Mononuclear cell (primary cell): ENCODE data around the gene FAM234B. TPM values are rescaled to one million over a fixed set of nuclear protein-coding genes. Genes with fewer than 3 reads are reported as not detected.
"Not testable (repeated sequence)": the region's sequence is repeated elsewhere in the genome, so short reads cannot be mapped to it uniquely, and the experiment has no call there.

ENCODE experiments used
- H3K27me3 ChIP-seq: 2 replicates; pipeline ENCODE4 v1.6.0; 2011; ENCODE audit warnings: low read length, control low read depth; ENCODE audit not compliant: insufficient read depth
- H3K4me1 ChIP-seq: 2 replicates; pipeline ENCODE4 v1.5.1; 2011; ENCODE audit warnings: mild to moderate bottlenecking, low read length, control low read depth; ENCODE audit not compliant: insufficient read depth
- H3K4me3 ChIP-seq: 2 replicates; pipeline ENCODE4 v1.5.1; 2011; ENCODE audit warnings: mild to moderate bottlenecking, low read length, moderate library complexity
- H3K9me3 ChIP-seq: 2 replicates; pipeline ENCODE4 v1.5.1; 2011; ENCODE audit warnings: low read depth, mild to moderate bottlenecking, control low read depth, low read length
- total RNA-seq: library from RNA; depleted of rRNA; stranded (reverse); fragments of >200 nt; gene quantifications from one replicate; pipeline ENCODE4 v1.2.3, GENCODE V29; 2012

FAM234B gene
- total RNA-seq, 1 donor: 3.9 TPM

DNA sequence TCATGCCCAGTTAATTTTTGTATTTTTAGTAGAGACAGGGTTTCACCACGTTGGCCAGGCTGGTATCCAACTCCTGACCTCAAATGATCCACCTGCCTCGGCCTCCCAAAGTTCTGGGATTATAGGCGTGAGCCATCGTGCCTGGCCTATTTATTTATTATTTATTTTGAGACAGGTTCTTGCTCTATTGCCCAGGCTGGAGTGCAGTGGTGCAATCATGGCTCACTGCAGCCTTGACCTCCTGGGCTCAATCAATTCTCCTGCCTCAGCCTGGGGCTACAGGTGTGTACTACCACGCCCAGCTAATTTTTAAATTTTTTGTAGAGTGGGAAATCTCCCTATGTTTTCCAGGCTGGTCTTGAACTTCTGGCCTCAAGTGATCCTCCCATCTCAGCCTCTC, 8.8 kb upstream of the FAM234B start:
- not testable (repeated sequence) for H3K9me3 ChIP-seq, H3K4me1 ChIP-seq, H3K4me3 ChIP-seq, H3K27me3 ChIP-seq

DNA sequence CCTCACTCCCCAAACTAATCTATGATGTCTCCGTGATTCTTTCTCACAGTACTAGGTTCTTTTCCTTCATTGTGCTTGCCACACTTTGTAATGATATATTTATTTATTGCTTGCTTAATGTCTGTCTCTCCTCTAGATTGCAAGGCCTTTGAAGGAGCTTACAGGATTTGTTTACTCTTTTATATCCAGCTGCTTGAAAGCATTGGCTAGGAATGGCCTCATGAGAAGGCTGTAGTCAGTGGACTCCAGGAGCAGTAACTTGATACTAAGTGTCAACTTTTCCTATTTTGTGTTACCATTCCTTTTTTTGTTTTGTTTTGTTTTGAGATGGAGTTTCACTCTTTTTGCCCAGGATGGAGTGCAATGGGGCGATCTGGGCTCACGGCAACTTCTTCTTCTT, 7.3 kb upstream of the FAM234B start:
- H3K9me3 ChIP-seq: no peaks in the 10 kb centered on the region
- no peaks in the 10 kb centered on the region for H3K27me3 ChIP-seq
- no peaks in the 10 kb centered on the region for H3K4me1 ChIP-seq
- no peak overlapping the region for H3K4me3 ChIP-seq

DNA sequence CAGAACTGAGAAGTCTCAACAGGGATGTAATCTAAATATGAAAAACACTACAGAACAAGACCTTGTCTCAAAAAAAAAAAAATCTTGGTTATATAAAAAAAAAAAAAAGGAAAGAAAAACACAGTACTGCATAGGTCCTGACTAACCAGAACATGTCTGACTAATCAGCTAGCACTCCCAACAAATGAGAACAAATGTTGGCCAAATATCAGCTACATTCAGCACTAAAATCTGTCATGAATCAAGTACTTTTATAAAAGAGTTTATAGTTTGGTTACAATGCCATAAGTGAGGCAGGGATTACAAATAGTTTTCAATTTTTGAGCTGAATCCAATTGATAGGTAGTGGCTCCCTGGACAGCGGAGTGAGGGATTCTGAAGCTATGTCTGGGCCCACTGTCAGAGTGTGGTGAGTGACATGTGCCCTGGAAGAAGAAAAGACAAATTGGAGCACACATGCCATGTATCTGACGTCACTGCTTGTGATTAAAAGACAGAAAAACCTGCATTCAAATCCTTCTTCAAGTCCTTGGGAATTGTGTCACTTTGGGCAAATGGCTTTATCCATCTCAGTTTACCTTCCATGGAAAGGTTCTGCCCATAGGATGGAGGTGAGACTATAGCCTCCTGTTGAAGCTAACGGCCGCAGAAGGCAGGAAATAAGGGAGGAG, 5.6 kb upstream of the FAM234B start:
- Histone ChIP-seq H3K4me3 (no peak overlapping the region), H3K27me3 (no peaks in the 10 kb centered on the region), H3K9me3 (no peaks in the 10 kb centered on the region), H3K4me1 (peaks cover under 1% of the 10 kb centered on the region)

DNA sequence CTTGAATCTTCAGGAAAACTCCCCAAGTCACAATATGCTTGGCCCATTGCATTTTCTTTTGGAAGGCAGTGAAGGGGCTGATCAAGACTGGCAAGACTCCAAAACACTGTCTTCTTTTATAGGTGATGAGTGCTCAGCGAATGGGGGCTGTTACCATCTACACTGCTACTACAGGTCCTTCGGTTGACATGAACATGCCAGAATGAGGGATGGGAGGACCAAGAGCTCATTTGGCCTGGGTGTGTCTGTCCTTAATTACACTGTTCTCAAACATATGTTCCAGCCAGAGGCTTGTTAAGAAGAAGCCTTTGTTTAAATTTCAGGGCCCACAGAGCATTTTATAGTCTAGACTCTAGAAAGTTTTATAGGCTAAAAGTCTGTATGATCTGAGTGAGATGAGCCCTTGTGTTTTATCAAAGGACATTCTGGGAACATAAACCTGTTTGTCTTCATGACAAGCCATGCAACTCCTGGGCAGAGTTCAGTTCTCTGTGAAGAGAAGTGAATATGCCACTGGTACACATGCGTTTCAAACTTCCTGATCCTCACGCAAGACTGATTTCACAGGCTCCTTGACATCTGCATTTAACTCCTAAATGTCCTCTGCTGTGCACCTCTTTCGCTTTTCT, 4.7 kb upstream of the FAM234B start:
- Histone ChIP-seq H3K9me3 (no peaks in the 10 kb centered on the region), H3K4me1 (peaks cover 6% of the 10 kb centered on the region), H3K4me3 (no peak overlapping the region), H3K27me3 (no peaks in the 10 kb centered on the region)

- no peaks in the 10 kb centered on the region for H3K9me3 ChIP-seq
- H3K4me1 ChIP-seq: peaks cover 12% of the 10 kb centered on the region
- no peak overlapping the region for H3K4me3 ChIP-seq
- no peaks in the 10 kb centered on the region for H3K27me3 ChIP-seq
Measured at GRCh38 chr12:13041224-13041623, 3.0 kb upstream of the FAM234B start.

DNA sequence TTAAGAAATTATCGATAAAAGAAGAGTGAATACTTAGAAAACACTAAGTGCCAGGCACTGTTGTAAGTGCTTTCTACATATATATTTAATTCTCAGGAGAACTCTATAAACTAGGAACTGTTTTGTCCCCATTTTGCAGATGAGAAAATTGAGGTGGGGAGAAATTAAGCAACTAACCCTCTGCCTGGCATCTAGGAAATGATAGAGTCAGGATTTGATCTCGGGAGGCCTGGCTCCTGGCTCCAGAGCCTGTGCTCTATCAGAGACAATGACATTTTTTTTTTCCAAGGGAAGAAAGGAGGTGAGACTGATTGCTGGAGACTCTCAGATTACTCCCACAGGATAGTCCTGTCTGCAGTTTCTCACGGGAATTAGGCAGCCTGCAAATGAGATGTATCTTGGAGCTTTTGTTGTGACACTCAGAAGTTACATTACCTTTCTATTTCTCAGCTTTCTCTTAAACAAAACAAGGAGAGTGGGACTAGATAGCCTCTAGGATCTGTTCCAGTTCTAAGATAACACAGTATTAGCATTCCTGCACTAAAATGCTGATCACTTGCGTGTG, 1.4 kb upstream of the FAM234B start:
- Histone ChIP-seq H3K27me3 (no peaks in the 10 kb centered on the region), H3K4me1 (peaks cover 12% of the 10 kb centered on the region), H3K9me3 (no peaks in the 10 kb centered on the region), H3K4me3 (no peak overlapping the region)

- peaks cover 12% of the 10 kb centered on the region for H3K4me1 ChIP-seq
- H3K9me3 ChIP-seq: no peaks in the 10 kb centered on the region
- H3K4me3 ChIP-seq: peak overlapping the region; percentile 92
- H3K27me3 ChIP-seq: no peaks in the 10 kb centered on the region
Measured at GRCh38 chr12:13044906-13045299, 722 bp downstream of the FAM234B start.

DNA sequence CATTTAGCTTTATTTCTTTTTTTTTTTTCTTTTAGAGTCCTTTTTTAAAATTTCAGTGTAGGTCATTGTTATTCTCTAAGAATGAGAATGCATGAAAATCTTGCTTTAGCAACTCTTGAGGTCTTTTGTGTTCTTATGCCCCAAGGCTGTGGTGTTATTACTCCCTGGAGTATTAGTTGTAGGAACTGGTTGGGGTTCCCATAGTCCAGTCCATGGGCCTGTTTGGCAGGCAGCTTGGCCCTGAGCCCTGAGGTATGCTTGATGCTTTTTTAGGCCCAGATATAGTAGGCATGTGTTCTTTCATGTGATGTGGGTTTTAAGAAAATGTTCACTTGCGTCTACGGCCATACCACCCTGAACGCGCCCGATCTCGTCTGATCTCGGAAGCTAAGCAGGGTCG, 1.6 kb downstream of the FAM234B start:
- Histone ChIP-seq H3K9me3 (no peaks in the 10 kb centered on the region), H3K4me1 (peaks cover 12% of the 10 kb centered on the region), H3K27me3 (no peaks in the 10 kb centered on the region), H3K4me3 (no peak overlapping the region)

DNA sequence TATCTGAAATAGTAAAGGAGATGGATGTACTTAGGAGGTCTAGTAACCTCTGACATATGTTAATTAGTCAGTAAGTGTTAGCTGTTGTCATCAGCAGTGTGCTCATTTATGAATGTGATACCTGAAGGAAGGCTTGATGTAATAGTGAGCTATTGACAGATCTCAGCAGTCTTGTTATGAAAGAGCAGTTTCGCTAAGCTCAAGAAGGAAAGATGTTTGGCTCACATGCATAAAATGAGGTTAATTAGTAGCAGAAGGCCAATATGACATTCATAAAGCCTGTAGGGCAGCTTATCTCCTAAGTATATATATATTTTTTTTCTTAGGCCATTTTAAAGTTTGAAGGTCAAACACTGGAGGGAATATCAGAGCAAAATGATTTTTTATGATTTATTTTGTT, 2.8 kb downstream of the FAM234B start:
- Histone ChIP-seq H3K4me3 (no peak overlapping the region), H3K4me1 (peaks cover 12% of the 10 kb centered on the region), H3K27me3 (no peaks in the 10 kb centered on the region), H3K9me3 (no peaks in the 10 kb centered on the region)

- Histone ChIP-seq H3K27me3 (no peaks in the 10 kb centered on the region), H3K9me3 (no peaks in the 10 kb centered on the region), H3K4me1 (peaks cover 3% of the 10 kb centered on the region), H3K4me3 (no peak overlapping the region)
Measured at GRCh38 chr12:13049816-13050215, 5.6 kb downstream of the FAM234B start.

DNA sequence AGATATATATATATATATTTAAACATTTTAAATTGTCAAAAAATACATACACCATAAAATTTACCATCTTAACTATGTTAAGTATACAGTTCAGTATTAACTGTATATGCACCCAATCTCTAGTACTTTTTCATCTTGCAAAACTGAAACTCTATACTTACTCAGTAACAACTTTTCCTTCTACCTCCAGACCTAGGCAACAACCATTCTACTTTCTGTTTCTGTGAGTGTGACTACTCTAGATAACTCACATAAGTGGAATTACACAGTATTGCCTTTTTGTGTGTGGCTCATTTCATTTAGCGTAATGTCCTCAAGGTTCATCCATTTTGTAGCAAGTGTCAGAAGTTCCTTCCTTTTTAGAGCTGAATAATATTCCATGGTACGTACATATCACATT, 8.2 kb downstream of the FAM234B start:
- Histone ChIP-seq H3K4me3 (no peak overlapping the region), H3K4me1 (no peaks in the 10 kb centered on the region), H3K27me3 (no peaks in the 10 kb centered on the region), H3K9me3 (no peaks in the 10 kb centered on the region)

- H3K9me3 ChIP-seq, H3K27me3 ChIP-seq, H3K4me1 ChIP-seq, H3K4me3 ChIP-seq: not testable (repeated sequence)
Measured at GRCh38 chr12:13053617-13054016, 9.4 kb downstream of the FAM234B start.

DNA sequence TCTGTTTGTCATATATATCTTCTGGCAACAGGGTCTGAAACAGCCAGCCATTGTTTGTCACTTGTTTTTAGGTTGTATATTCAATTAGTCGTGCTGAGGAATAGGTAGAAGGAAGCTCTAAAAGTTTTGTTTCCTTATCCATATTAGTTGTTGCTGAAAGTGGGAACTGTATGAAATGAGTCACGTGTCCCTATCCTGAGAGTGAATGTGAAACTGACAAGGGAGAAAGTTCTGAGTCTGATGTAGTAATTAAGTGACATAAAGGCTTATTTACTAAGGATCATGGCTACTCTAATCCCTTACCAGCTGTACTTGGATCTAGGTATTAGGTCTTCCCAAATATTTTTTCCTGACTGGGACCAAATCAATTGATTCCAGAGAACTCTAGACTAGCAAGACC, 16.4 kb downstream of the FAM234B start:
- Histone ChIP-seq H3K4me1 (no peaks in the 10 kb centered on the region), H3K4me3 (no peak overlapping the region)

DNA sequence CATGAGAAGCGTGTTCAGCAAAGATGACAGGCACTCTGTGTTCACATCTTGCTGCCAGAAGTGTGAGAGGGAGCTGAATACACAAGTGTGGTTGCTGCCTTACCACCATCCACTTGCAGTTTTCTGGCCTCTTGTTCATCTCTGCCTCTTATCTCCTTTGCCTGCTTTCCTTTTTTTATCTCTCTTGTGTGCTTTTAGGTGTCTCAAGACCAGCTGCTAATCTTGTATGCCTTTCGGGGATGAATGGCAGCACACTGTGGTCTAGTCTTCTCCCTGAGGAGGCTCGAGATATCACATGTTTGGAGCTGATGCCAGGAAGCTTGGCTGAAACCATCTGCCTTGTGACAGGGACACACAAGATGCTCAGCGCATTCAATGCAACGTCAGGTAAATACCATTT, 17.2 kb downstream of the FAM234B start:
- no peaks in the 10 kb centered on the region for H3K9me3 ChIP-seq
- H3K4me1 ChIP-seq: no peaks in the 10 kb centered on the region
- no peak overlapping the region for H3K4me3 ChIP-seq
- no peaks in the 10 kb centered on the region for H3K27me3 ChIP-seq

More for the DNA sequence above, 16.4 kb downstream of the FAM234B start:
- Histone ChIP-seq H3K9me3 (no peaks in the 10 kb centered on the region), H3K27me3 (no peaks in the 10 kb centered on the region)

DNA sequence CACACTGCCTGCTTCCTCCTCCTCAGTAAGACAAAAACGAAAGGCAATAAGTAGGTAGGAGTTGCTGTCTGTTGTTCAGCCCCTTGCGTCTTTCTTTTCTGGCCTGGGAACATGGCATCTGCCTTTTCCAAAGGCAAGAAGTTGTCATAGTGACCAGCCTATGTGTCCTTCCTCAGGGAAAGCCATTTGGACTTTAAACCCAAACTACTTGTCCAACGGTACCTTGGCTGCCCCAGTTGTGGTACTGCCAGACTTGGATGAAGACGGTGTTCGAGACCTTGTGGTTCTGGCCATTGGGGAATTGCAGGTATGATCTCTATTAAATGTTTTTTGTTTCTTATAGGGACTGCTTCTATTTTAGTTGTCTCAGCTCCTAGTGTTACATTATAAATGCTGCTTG, 18.5 kb downstream of the FAM234B start:
- H3K4me1 ChIP-seq: no peaks in the 10 kb centered on the region
- H3K4me3 ChIP-seq: no peak overlapping the region
- H3K27me3 ChIP-seq: no peaks in the 10 kb centered on the region
- no peaks in the 10 kb centered on the region for H3K9me3 ChIP-seq

DNA sequence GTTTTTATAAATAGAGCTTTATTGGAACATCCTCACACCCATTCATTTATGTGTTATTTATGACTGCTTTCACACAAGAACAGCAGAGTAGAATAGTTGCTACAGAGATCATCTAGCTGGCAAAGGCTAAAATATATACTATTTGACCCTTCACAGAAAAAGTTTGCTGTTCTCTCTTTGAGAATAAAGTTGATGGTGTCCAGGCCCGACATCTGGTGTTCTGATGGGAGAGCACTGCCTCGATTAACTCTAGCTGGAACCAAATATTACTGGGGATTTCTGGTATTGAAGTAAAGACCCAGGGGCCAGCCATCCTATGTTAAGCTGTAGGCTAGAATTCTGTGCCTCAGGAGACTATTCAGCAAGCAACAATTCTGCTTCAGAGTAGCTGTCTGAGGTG, 21.8 kb downstream of the FAM234B start:
- no peaks in the 10 kb centered on the region for H3K9me3 ChIP-seq
- H3K27me3 ChIP-seq: no peaks in the 10 kb centered on the region
- H3K4me3 ChIP-seq: no peak overlapping the region
- no peaks in the 10 kb centered on the region for H3K4me1 ChIP-seq
